ENCODE measurements around the gene SAE1.

GRCh38 chr19:47102346-47103060 is 28.1 kb upstream of the SAE1 start:
- TF ChIP-seq, protein P1, sequence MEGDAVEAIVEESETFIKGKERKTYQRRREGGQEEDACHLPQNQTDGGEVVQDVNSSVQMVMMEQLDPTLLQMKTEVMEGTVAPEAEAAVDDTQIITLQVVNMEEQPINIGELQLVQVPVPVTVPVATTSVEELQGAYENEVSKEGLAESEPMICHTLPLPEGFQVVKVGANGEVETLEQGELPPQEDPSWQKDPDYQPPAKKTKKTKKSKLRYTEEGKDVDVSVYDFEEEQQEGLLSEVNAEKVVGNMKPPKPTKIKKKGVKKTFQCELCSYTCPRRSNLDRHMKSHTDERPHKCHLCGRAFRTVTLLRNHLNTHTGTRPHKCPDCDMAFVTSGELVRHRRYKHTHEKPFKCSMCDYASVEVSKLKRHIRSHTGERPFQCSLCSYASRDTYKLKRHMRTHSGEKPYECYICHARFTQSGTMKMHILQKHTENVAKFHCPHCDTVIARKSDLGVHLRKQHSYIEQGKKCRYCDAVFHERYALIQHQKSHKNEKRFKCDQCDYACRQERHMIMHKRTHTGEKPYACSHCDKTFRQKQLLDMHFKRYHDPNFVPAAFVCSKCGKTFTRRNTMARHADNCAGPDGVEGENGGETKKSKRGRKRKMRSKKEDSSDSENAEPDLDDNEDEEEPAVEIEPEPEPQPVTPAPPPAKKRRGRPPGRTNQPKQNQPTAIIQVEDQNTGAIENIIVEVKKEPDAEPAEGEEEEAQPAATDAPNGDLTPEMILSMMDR (IDR thresholded peaks at IDR 0.05; ENCODE audit: borderline replicate concordance, extremely low read depth, low read length, poor library complexity, severe bottlenecking), result no peak
- no peak for TF ChIP-seq EZH2 (IDR thresholded peaks at IDR 0.05; ENCODE audit: borderline replicate concordance, low read depth, low read length, severe bottlenecking)

Data from DND-41 (cell line).